ENCODE measurements around the gene NPHP4. TPM values are rescaled to one million over a fixed set of nuclear protein-coding genes. Genes with fewer than 3 reads are reported as not detected.

NPHP4 gene
- total RNA-seq, 4 donors from 2014 or later, result 11.2 to 24.5 (median 18.2) TPM

- WGBS, 2 donors, result 67 to 76% methylated on average over 11 of the region's 11 CpGs
- intact Hi-C loops (cut with DNase I; ENCODE audit: low total_unique reads), result no loop called here
- DNase-seq (ENCODE audit: low spot score in 2 of 2), result peak in 1 of 2 donors; percentile 68
- H3K4me3 ChIP-seq (ENCODE audit: low read depth, poor library complexity, severe bottlenecking), result no peak overlapping the region
- TF ChIP-seq CTCF (IDR thresholded peaks at IDR 0.05), result no peak
- no peak for TF ChIP-seq POLR2A (IDR thresholded peaks at IDR 0.05)
Measured at GRCh38 chr1:5961601-5962000, 30.6 kb downstream of the NPHP4 start.

GRCh38 chr1:5960336-5960735 is 31.9 kb downstream of the NPHP4 start:
- TF ChIP-seq CTCF (IDR thresholded peaks at IDR 0.05), result no peak
- intact Hi-C loops (cut with DNase I; ENCODE audit: low total_unique reads), result no loop called here
- 88 to 94% methylated on average over 7 of the region's 7 CpGs for WGBS, 2 donors
- peak in 1 of 2 donors; percentile 56 for DNase-seq (ENCODE audit: low spot score in 2 of 2)
- no peak overlapping the region for H3K4me3 ChIP-seq (ENCODE audit: low read depth, poor library complexity, severe bottlenecking)

GRCh38 chr1:5959667-5960230 is 32.5 kb downstream of the NPHP4 start:
- intact Hi-C loops (cut with DNase I; ENCODE audit: low total_unique reads), result no loop called here
- WGBS, 2 donors, result 84 to 95% methylated on average over 8 to 9 of the region's 9 CpGs
- TF ChIP-seq CTCF (IDR thresholded peaks at IDR 0.05), result no peak
- no peak overlapping the region for H3K4me3 ChIP-seq (ENCODE audit: low read depth, poor library complexity, severe bottlenecking)
- peak in 1 of 2 donors; percentile 57 for DNase-seq (ENCODE audit: low spot score in 2 of 2)

GRCh38 chr1:5959087-5959486 is 33.1 kb downstream of the NPHP4 start:
- TF ChIP-seq POLR2A (IDR thresholded peaks at IDR 0.05) (no peak), CTCF (IDR thresholded peaks at IDR 0.05) (no peak)
- DNase-seq (ENCODE audit: low spot score in 2 of 2), result no peak
- 90 to 92% methylated on average over 13 of the region's 13 CpGs for WGBS, 2 donors
- H3K4me3 ChIP-seq (ENCODE audit: low read depth, poor library complexity, severe bottlenecking), result no peak overlapping the region
- intact Hi-C loops (cut with DNase I; ENCODE audit: low total_unique reads), result no loop called here

- no peak for DNase-seq (ENCODE audit: low spot score in 2 of 2)
- WGBS, 2 donors, result 93 to 96% methylated on average over 10 of the region's 10 CpGs
- intact Hi-C loops (cut with DNase I; ENCODE audit: low total_unique reads), result no loop called here
- TF ChIP-seq CTCF (IDR thresholded peaks at IDR 0.05) (no peak), POLR2A (IDR thresholded peaks at IDR 0.05) (no peak)
- H3K4me3 ChIP-seq (ENCODE audit: low read depth, poor library complexity, severe bottlenecking), result no peak overlapping the region
Measured at GRCh38 chr1:5956022-5956830, 36.0 kb downstream of the NPHP4 start.

Measured in lower leg skin (tissue), 4 donors.